MM.1S (cell line): ENCODE results near the gene INHBE.

Experiments
- DNase-seq: peaks from one replicate; pipeline ENCODE4 v3.0.0-alpha.2; 2015
- H2AFZ ChIP-seq: fragments of 300-600 bp; sonication (generic); 2 replicates; pipeline ENCODE4 v1.6.0; 2016; ENCODE audit warnings: antibody characterized with exemption, low read length
- H3F3A ChIP-seq: fragments of 300-600 bp; sonication (generic); 2 replicates; pipeline ENCODE4 v1.6.1; 2016; ENCODE audit warnings: mild to moderate bottlenecking, antibody characterized with exemption, low read length, moderate library complexity, mixed read lengths; ENCODE audit not compliant: insufficient read depth
- H3K27ac ChIP-seq: fragments of 300-600 bp; sonication (generic); 2 replicates; pipeline ENCODE4 v1.5.1; 2016; ENCODE audit warnings: mild to moderate bottlenecking, low read length
- H3K27me3 ChIP-seq: fragments of 300-600 bp; sonication (generic); replicated peaks from 2 replicates; pipeline ENCODE4 v1.6.0; 2016; ENCODE audit warnings: low read length; ENCODE audit not compliant: insufficient read depth
- H3K36me3 ChIP-seq: fragments of 300-600 bp; sonication (generic); replicated peaks from 2 replicates; pipeline ENCODE4 v1.6.1; 2016; ENCODE audit warnings: mild to moderate bottlenecking, low read length, mixed read lengths; ENCODE audit not compliant: insufficient read depth
- H3K4me1 ChIP-seq: fragments of 300-600 bp; sonication (generic); 2 replicates; pipeline ENCODE4 v1.6.1; 2016; ENCODE audit warnings: low read length, mixed read lengths
- H3K4me2 ChIP-seq: fragments of 300-600 bp; sonication (generic); 2 replicates; pipeline ENCODE4 v1.6.0; 2016; ENCODE audit warnings: low read depth, low read length
- H3K4me3 ChIP-seq: fragments of 300-600 bp; sonication (generic); 2 replicates; pipeline ENCODE4 v1.5.1; 2016; ENCODE audit warnings: low read length, mixed read lengths
- H3K79me2 ChIP-seq: fragments of 300-600 bp; sonication (generic); 2 replicates; pipeline ENCODE4 v1.6.1; 2016; ENCODE audit warnings: mixed run types, low read length, mixed read lengths
- H3K9ac ChIP-seq: fragments of 300-600 bp; sonication (generic); 2 replicates; pipeline ENCODE4 v1.6.1; 2016; ENCODE audit warnings: low read length, mixed read lengths
- H3K9me2 ChIP-seq: fragments of 300-600 bp; sonication (generic); replicated peaks from 2 replicates; pipeline ENCODE4 v1.6.1; 2016; ENCODE audit warnings: mild to moderate bottlenecking, low read length, mixed read lengths; ENCODE audit not compliant: insufficient read depth
- H3K9me3 ChIP-seq: fragments of 300-600 bp; sonication (generic); replicated peaks from 2 replicates; pipeline ENCODE4 v1.6.1; 2016; ENCODE audit warnings: mild to moderate bottlenecking, low read length, mixed read lengths; ENCODE audit not compliant: insufficient read depth
- H4K20me1 ChIP-seq: fragments of 300-600 bp; sonication (generic); 2 replicates; pipeline ENCODE4 v1.6.1; 2016; ENCODE audit warnings: mild to moderate bottlenecking, low read length, moderate library complexity, mixed read lengths; ENCODE audit not compliant: insufficient read depth
- CTCF ChIP-seq: fragments of 300-600 bp; sonication (generic); IDR thresholded peaks from 2 replicates; pipeline ENCODE4 v1.5.1; 2016; ENCODE audit warnings: antibody characterized with exemption, low read length, mixed read lengths
- EZH2 ChIP-seq: fragments of 300-600 bp; sonication (generic); optimal IDR thresholded peaks from 2 replicates; pipeline ENCODE3; 2017; ENCODE audit warnings: low read depth, mild to moderate bottlenecking, antibody characterized with exemption, low read length, mixed read lengths
- EZH2phosphoT487 ChIP-seq: fragments of 300-600 bp; sonication (generic); IDR thresholded peaks from 2 replicates; pipeline ENCODE4 v1.6.1; 2018; ENCODE audit warnings: antibody characterized with exemption, low read length

Gene INHBE

GRCh38 chr12:57467915-57468314, 12.8 kb downstream of the INHBE start:
- Histone ChIP-seq H3K27ac (no peak overlapping the region), H3K4me1 (0 out of 2 replicates have a peak, but pooled peaks cover 5% of the 10 kb centered on the region), H3K4me3 (no peak overlapping the region), H3K9ac (no peak overlapping the region), H3K36me3 (no peaks in the 10 kb centered on the region), H3K79me2 (no peaks in the 10 kb centered on the region), H3K4me2 (no peak overlapping the region), H3K9me2 (no peaks in the 10 kb centered on the region), H3K27me3 (peaks cover 41% of the 10 kb centered on the region), H3F3A (no peaks in the 10 kb centered on the region), H2AFZ (no peak overlapping the region), H4K20me1 (no peaks in the 10 kb centered on the region), H3K9me3 (no peaks in the 10 kb centered on the region)
- DNase-seq: no peak
- TF ChIP-seq EZH2 (no peak), CTCF (no peak), EZH2phosphoT487 (no peak)

GRCh38 chr12:57469296-57470164, 14.4 kb downstream of the INHBE start:
- no peaks in the 10 kb centered on the region for H4K20me1 ChIP-seq
- peaks cover 39% of the 10 kb centered on the region for H3K27me3 ChIP-seq
- H3K9ac ChIP-seq: no peak overlapping the region
- H3K4me2 ChIP-seq: no peak overlapping the region
- no peaks in the 10 kb centered on the region for H3K9me3 ChIP-seq
- no peaks in the 10 kb centered on the region for H3K36me3 ChIP-seq
- DNase-seq: no peak
- H3F3A ChIP-seq: no peaks in the 10 kb centered on the region
- no peak overlapping the region for H2AFZ ChIP-seq
- no peaks in the 10 kb centered on the region for H3K4me1 ChIP-seq
- H3K79me2 ChIP-seq: no peaks in the 10 kb centered on the region
- no peaks in the 10 kb centered on the region for H3K9me2 ChIP-seq
- no peak overlapping the region for H3K4me3 ChIP-seq
- TF ChIP-seq CTCF (no peak), EZH2phosphoT487 (no peak), EZH2 (no peak)
- no peak overlapping the region for H3K27ac ChIP-seq

GRCh38 chr12:57470286-57470969, 15.3 kb downstream of the INHBE start:
- H3K36me3 ChIP-seq: no peaks in the 10 kb centered on the region
- H3K4me2 ChIP-seq: no peak overlapping the region
- H3K4me3 ChIP-seq: no peak overlapping the region
- peaks cover 30% of the 10 kb centered on the region for H3K27me3 ChIP-seq
- no peaks in the 10 kb centered on the region for H3K79me2 ChIP-seq
- H3K9me3 ChIP-seq: no peaks in the 10 kb centered on the region
- no peaks in the 10 kb centered on the region for H3F3A ChIP-seq
- no peaks in the 10 kb centered on the region for H4K20me1 ChIP-seq
- no peak overlapping the region for H3K27ac ChIP-seq
- H3K4me1 ChIP-seq: no peaks in the 10 kb centered on the region
- H3K9me2 ChIP-seq: no peaks in the 10 kb centered on the region
- H3K9ac ChIP-seq: no peak overlapping the region
- TF ChIP-seq EZH2: no peak
- TF ChIP-seq CTCF: no peak
- TF ChIP-seq EZH2phosphoT487: no peak
- no peak overlapping the region for H2AFZ ChIP-seq
- no peak for DNase-seq
